K562 (cell line): ENCODE measurements around the gene KDM2B. TPM values are rescaled to one million over a fixed set of nuclear protein-coding genes. Genes with fewer than 3 reads are reported as not detected.

Experiments
- C11orf30 ChIP-seq: fragments of 450-650 bp; IDR thresholded peaks from 2 replicates; pipeline ENCODE4 v1.6.1; 2016; ENCODE audit warnings: low read depth, mild to moderate bottlenecking
- CREM ChIP-seq: IDR thresholded peaks from 2 replicates; pipeline ENCODE4 v1.6.1; 2014; ENCODE audit warnings: antibody characterized with exemption, low read depth
- EGR1 ChIP-seq: fragments of 450-650 bp; conservative IDR thresholded peaks from 2 replicates; pipeline ENCODE4 v1.6.1; 2017; ENCODE audit warnings: mild to moderate bottlenecking
- ELF4 ChIP-seq: fragments of 450-650 bp; formaldehyde crosslinking; IDR thresholded peaks from 2 replicates; pipeline ENCODE4 v1.4.0; 2022; ENCODE audit warnings: missing genetic modification characterization
- ERF ChIP-seq: fragments of 450-650 bp; formaldehyde crosslinking; IDR thresholded peaks from 2 replicates; pipeline ENCODE4 v1.4.0; 2020; ENCODE audit warnings: mild to moderate bottlenecking, mixed read lengths
- FOSL1 ChIP-seq: fragments of 200-800 bp; sonication (Bioruptor generic); conservative IDR thresholded peaks from 2 replicates; pipeline ENCODE4 v1.6.1; 2016; ENCODE audit warnings: missing genetic modification characterization, missing compliant biosample characterization
- GTF3C2 ChIP-seq: IDR thresholded peaks from 3 replicates; pipeline ENCODE4 v1.6.1; 2011; ENCODE audit warnings: borderline replicate concordance, mild to moderate bottlenecking, moderate library complexity; ENCODE audit not compliant: insufficient read length; ENCODE audit errors: extremely low read depth
- HINFP ChIP-seq: fragments of 450-650 bp; conservative IDR thresholded peaks from 2 replicates; pipeline ENCODE4 v1.6.1; 2016; ENCODE audit warnings: missing genetic modification characterization, low read depth, mild to moderate bottlenecking, control low read depth, missing compliant biosample characterization
- HNRNPH1 ChIP-seq: fragments of 200-400 bp; formaldehyde crosslinking; optimal IDR thresholded peaks from 2 replicates; pipeline ENCODE3; 2017; ENCODE audit warnings: low read depth, mild to moderate bottlenecking, low read length, moderate library complexity
- MEIS2 ChIP-seq: fragments of 450-650 bp; IDR thresholded peaks from 2 replicates; pipeline ENCODE4 v1.6.1; 2014; ENCODE audit warnings: mild to moderate bottlenecking; ENCODE audit not compliant: partially characterized antibody
- MTA3 ChIP-seq: fragments of 450-650 bp; formaldehyde crosslinking; IDR thresholded peaks from 2 replicates; pipeline ENCODE4 v1.6.1; 2017; ENCODE audit warnings: mild to moderate bottlenecking, borderline replicate concordance
- NFIX ChIP-seq: fragments of 250-450 bp; sonication (Bioruptor Pico); IDR thresholded peaks from 2 replicates; pipeline ENCODE4 v1.4.0; 2020; ENCODE audit warnings: low read depth, mild to moderate bottlenecking, moderate library complexity
- NFYB ChIP-seq: IDR thresholded peaks from 2 replicates; pipeline ENCODE4 v1.6.1; 2011; ENCODE audit warnings: mild to moderate bottlenecking, moderate library complexity; ENCODE audit not compliant: insufficient read length; ENCODE audit errors: extremely low read depth
- PHF21A ChIP-seq: fragments of 450-650 bp; IDR thresholded peaks from 2 replicates; pipeline ENCODE4 v1.6.1; 2017; ENCODE audit warnings: low read depth, borderline replicate concordance
- PHF8 ChIP-seq: fragments of 200-600 bp; sonication (generic); IDR thresholded peaks from 2 replicates; pipeline ENCODE4 v1.6.1; 2012; ENCODE audit warnings: mixed run types, mild to moderate bottlenecking, inconsistent platforms, low read length, moderate library complexity, borderline replicate concordance
- POLR2A ChIP-seq: fragments of 450-650 bp; conservative IDR thresholded peaks from 2 replicates; pipeline ENCODE4 v1.6.1; 2016
- XRCC5 ChIP-seq: fragments of 200-400 bp; formaldehyde crosslinking; IDR thresholded peaks from 2 replicates; pipeline ENCODE4 v1.6.1; 2017; ENCODE audit warnings: low read depth, mild to moderate bottlenecking, low read length
- ZNF12 ChIP-seq: sonication (generic); formaldehyde crosslinking; IDR thresholded peaks from 2 replicates; pipeline ENCODE4 v1.4.0; 2020; ENCODE audit warnings: mild to moderate bottlenecking, missing genetic modification reagents
- ZNF551 ChIP-seq: fragments of 250-450 bp; sonication (Bioruptor Pico); IDR thresholded peaks from 2 replicates; pipeline ENCODE4 v1.5.0; 2021; ENCODE audit warnings: mild to moderate bottlenecking, moderate library complexity
- ZNF583 ChIP-seq: fragments of 250-450 bp; sonication (Bioruptor Pico); IDR thresholded peaks from 2 replicates; pipeline ENCODE4 v1.4.0; 2020
- ZZZ3 ChIP-seq: fragments of 450-650 bp; IDR thresholded peaks from 2 replicates; pipeline ENCODE4 v1.6.1; 2016; ENCODE audit warnings: antibody characterized with exemption, mild to moderate bottlenecking, moderate library complexity
- polyA plus RNA-seq, 8 experiments: library from polyadenylated mRNA; depleted of rRNA in 4 of 8; stranded (reverse) in 5 of 8; unstranded in 3 of 8; fragments of >200 nt; fragmentation: Nextera tagmentation in 2 of 8; fragmentation: Illumina TruSeq in 1 of 8; extraction: Ambion mirVana in 2 of 8; extraction: Trizol in 1 of 8; gene quantifications; 2 replicates each; pipeline versions ENCODE4 v1.2.1 to v1.2.3, GENCODE V29; 2011 to 2014; ENCODE audit warnings: inconsistent platforms in 1 of 8, missing spikeins in 1 of 8
- total RNA-seq, 7 experiments: library from RNA; depleted of rRNA in 6 of 7; stranded (reverse); fragments of >200 nt in 6 of 7; fragmentation: Illumina TruSeq in 2 of 7; extraction: Trizol in 2 of 7; gene quantifications; 2 replicates each; pipeline versions ENCODE4 v1.2.1 to v1.2.3, GENCODE V29; 2011 to 2021; ENCODE audit warnings: low replicate concordance in 1 of 7
- TF ChIP-seq, protein P1 (sequence below): fragments of 250-450 bp; sonication (Bioruptor Pico); IDR thresholded peaks from 2 replicates; pipeline ENCODE4 v1.4.0; 2020; ENCODE audit warnings: mild to moderate bottlenecking, moderate library complexity

Gene KDM2B
- total and polyA plus RNA-seq, 9 of the 15 experiments (the other 6 are each of a cell fraction or from before 2014, with no cell fraction given): 7.4 to 50.5 (median 22.5) TPM

DNA sequence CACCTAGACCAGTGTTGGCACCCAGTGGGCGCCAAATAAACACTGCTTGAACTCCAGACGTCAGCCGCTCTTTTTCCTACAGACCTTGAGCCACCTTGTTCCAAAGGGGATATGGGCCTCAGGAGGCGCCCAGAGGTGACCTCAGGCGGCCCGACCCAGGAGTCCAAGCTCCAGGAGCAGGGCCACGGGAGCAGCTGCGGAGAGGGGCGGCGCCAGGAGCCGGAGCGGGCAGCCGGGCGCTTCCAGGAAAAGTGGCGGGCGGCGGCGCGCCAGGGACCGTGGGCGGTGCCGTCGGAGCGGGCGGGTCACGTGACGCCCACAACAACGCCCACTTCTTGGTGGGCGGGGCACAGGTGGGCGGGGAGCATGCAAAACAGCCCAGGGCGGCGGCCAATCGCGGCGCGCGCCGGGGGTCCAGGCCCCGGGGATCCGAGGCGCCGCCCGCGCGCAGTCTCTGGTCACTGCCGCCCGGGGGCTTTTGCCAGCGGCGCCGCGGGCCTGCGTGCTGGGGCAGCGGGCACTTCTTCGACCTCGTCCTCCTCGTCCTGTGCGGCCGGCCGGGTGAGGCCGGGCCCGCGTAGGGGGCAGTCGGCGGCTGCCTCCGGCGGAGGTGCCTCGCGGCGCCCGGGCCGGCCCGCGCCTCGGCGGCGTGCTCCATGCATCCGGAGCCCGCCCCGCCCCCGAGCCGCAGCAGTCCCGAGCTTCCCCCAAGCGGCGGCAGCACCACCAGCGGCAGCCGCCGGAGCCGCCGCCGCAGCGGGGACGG, 45.4 kb upstream of the KDM2B start, which contains the start of gene ORAI1 (continued):
- TF ChIP-seq XRCC5: no peak
- TF ChIP-seq ZNF12 (CRISPR knock-in tag): no peak
- TF ChIP-seq, protein P1, sequence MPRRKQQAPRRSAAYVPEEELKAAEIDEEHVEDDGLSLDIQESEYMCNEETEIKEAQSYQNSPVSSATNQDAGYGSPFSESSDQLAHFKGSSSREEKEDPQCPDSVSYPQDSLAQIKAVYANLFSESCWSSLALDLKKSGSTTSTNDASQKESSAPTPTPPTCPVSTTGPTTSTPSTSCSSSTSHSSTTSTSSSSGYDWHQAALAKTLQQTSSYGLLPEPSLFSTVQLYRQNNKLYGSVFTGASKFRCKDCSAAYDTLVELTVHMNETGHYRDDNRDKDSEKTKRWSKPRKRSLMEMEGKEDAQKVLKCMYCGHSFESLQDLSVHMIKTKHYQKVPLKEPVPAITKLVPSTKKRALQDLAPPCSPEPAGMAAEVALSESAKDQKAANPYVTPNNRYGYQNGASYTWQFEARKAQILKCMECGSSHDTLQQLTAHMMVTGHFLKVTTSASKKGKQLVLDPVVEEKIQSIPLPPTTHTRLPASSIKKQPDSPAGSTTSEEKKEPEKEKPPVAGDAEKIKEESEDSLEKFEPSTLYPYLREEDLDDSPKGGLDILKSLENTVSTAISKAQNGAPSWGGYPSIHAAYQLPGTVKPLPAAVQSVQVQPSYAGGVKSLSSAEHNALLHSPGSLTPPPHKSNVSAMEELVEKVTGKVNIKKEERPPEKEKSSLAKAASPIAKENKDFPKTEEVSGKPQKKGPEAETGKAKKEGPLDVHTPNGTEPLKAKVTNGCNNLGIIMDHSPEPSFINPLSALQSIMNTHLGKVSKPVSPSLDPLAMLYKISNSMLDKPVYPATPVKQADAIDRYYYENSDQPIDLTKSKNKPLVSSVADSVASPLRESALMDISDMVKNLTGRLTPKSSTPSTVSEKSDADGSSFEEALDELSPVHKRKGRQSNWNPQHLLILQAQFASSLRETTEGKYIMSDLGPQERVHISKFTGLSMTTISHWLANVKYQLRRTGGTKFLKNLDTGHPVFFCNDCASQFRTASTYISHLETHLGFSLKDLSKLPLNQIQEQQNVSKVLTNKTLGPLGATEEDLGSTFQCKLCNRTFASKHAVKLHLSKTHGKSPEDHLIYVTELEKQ (CRISPR knock-in tag): peak; percentile 48; the same call in 1 of the 2 replicates
- TF ChIP-seq ZNF551 (CRISPR knock-in tag): no peak
- TF ChIP-seq ERF (CRISPR knock-in tag): no peak
- no peak for TF ChIP-seq GTF3C2
- TF ChIP-seq CREM: peak; percentile 11; the same call in 1 of the 2 replicates
- TF ChIP-seq NFYB: no peak
- TF ChIP-seq ELF4 (CRISPR knock-in tag): no peak
- no peak for TF ChIP-seq MEIS2
- no peak for TF ChIP-seq C11orf30
- TF ChIP-seq POLR2A: peak; percentile 56
- TF ChIP-seq NFIX (CRISPR knock-in tag): no peak
- peak; percentile 83; the same call in 1 of the 2 replicates for TF ChIP-seq PHF8
- no peak; the same call in 1 of the 2 replicates for TF ChIP-seq FOSL1 (tag)
- no peak for TF ChIP-seq HINFP
- no peak for TF ChIP-seq ZNF583 (CRISPR knock-in tag)
- TF ChIP-seq HNRNPH1: no peak
- peak; percentile 98 for TF ChIP-seq EGR1
- TF ChIP-seq PHF21A: no peak
- peak; percentile 67; the same call in 1 of the 2 replicates for TF ChIP-seq MTA3
- no peak for TF ChIP-seq ZZZ3
